ENCODE measurements around the gene PPP1R36.

- TF ChIP-seq CTCF (IDR thresholded peaks at IDR 0.05), result no peak
- no peak for TF ChIP-seq POLR2A (IDR thresholded peaks at IDR 0.05; ENCODE audit: low read depth)
- TF ChIP-seq EP300 (IDR thresholded peaks at IDR 0.05), result no peak
- TF ChIP-seq POLR2AphosphoS5 (IDR thresholded peaks at IDR 0.05), result no peak
Measured at GRCh38 chr14:64515053-64515452, 34.7 kb upstream of the PPP1R36 start.

Data from esophagus muscularis mucosa (tissue), 4 donors.